Trophoblast cell (in vitro differentiated cells and primary cell): ENCODE data around the gene CFAP119.

Source experiments
- DNase-seq, 2 donors: peaks; one replicate each; pipeline ENCODE4 v3.0.0-alpha.2; 2016
- H2AFZ ChIP-seq: 2 replicates; pipeline ENCODE4 v1.6.1; 2013; ENCODE audit warnings: low read length, moderate library complexity, mild to moderate bottlenecking; ENCODE audit not compliant: insufficient read depth, poor library complexity
- H2AK5ac ChIP-seq: 2 replicates; pipeline ENCODE4 v1.6.1; 2013; ENCODE audit warnings: mild to moderate bottlenecking, low read length
- H2BK120ac ChIP-seq: 2 replicates; pipeline ENCODE4 v1.6.1; 2013; ENCODE audit warnings: low read length, mild to moderate bottlenecking, moderate library complexity; ENCODE audit not compliant: insufficient read depth, poor library complexity
- H2BK12ac ChIP-seq: 2 replicates; pipeline ENCODE4 v1.6.1; 2013; ENCODE audit warnings: mild to moderate bottlenecking, low read length, moderate library complexity
- H2BK5ac ChIP-seq: 2 replicates; pipeline ENCODE4 v1.6.1; 2013; ENCODE audit warnings: low read length, low read depth, moderate library complexity, mild to moderate bottlenecking; ENCODE audit not compliant: poor library complexity
- H3K14ac ChIP-seq: 2 replicates; pipeline ENCODE4 v1.6.1; 2013; ENCODE audit warnings: mild to moderate bottlenecking, low read length
- H3K18ac ChIP-seq: 2 replicates; pipeline ENCODE4 v1.6.1; 2013; ENCODE audit warnings: mild to moderate bottlenecking, low read length
- H3K23ac ChIP-seq: 2 replicates; pipeline ENCODE4 v1.6.1; 2013; ENCODE audit warnings: low read length
- H3K27ac ChIP-seq: 2 replicates; pipeline ENCODE4 v1.5.1; 2013; ENCODE audit warnings: low read depth, mild to moderate bottlenecking, inconsistent platforms, low read length, moderate library complexity
- H3K27me3 ChIP-seq: 2 replicates; pipeline ENCODE4 v1.6.1; 2013; ENCODE audit warnings: inconsistent platforms, mild to moderate bottlenecking, low read length, moderate library complexity; ENCODE audit not compliant: insufficient read depth
- H3K36me3 ChIP-seq, 2 experiments: 1 replicate in 1 of 2; 2 replicates in 1 of 2; pipeline ENCODE4 v1.6.1; 2013; ENCODE audit warnings: low read length in 2 of 2, mild to moderate bottlenecking in 2 of 2, moderate library complexity in 1 of 2; ENCODE audit not compliant: insufficient read depth in 2 of 2, control insufficient read depth in 1 of 2
- H3K4ac ChIP-seq: 2 replicates; pipeline ENCODE4 v1.6.1; 2013; ENCODE audit warnings: low read depth, mild to moderate bottlenecking, low read length, moderate library complexity
- H3K4me1 ChIP-seq, 2 experiments: 1 replicate in 1 of 2; 2 replicates in 1 of 2; pipeline ENCODE4 v1.6.1; 2013; ENCODE audit warnings: low read length in 2 of 2, mild to moderate bottlenecking in 2 of 2, moderate library complexity in 1 of 2; ENCODE audit not compliant: insufficient read depth in 2 of 2, control insufficient read depth in 1 of 2
- H3K4me2 ChIP-seq: 2 replicates; pipeline ENCODE4 v1.6.1; 2013; ENCODE audit warnings: inconsistent platforms, mild to moderate bottlenecking, low read length, moderate library complexity
- H3K4me3 ChIP-seq: 2 replicates; pipeline ENCODE4 v1.5.1; 2013; ENCODE audit warnings: mild to moderate bottlenecking, low read depth, low read length, inconsistent platforms
- H3K79me1 ChIP-seq: one replicate; pipeline ENCODE4 v1.6.1; 2013; ENCODE audit warnings: low read length
- H3K79me2 ChIP-seq: 2 replicates; pipeline ENCODE4 v1.6.1; 2013; ENCODE audit warnings: low read length, mild to moderate bottlenecking; ENCODE audit not compliant: control insufficient read depth, insufficient read depth, poor library complexity
- H3K9ac ChIP-seq: 2 replicates; pipeline ENCODE4 v1.6.1; 2013; ENCODE audit warnings: mild to moderate bottlenecking, low read length
- H3K9me3 ChIP-seq: 2 replicates; pipeline ENCODE4 v1.6.1; 2013; ENCODE audit warnings: low read depth, mild to moderate bottlenecking, control low read depth, inconsistent platforms, low read length; ENCODE audit not compliant: insufficient read depth
- H4K12ac ChIP-seq: 2 replicates; pipeline ENCODE4 v1.6.1; 2013; ENCODE audit warnings: low read depth, mild to moderate bottlenecking, low read length, moderate library complexity
- H4K8ac ChIP-seq: 2 replicates; pipeline ENCODE4 v1.6.1; 2013; ENCODE audit warnings: low read depth, mild to moderate bottlenecking, low read length, moderate library complexity
- H4K91ac ChIP-seq: one replicate; pipeline ENCODE4 v1.6.1; 2013; ENCODE audit warnings: low read depth, mild to moderate bottlenecking, low read length, moderate library complexity
- WGBS: extraction: QIAGEN DNeasy Blood & Tissue Kit; methylation state at CpG from one replicate; pipeline ENCODE4 v1.1.7; 2013; ENCODE audit warnings: missing lambda C conversion rate; ENCODE audit not compliant: insufficient read length, insufficient coverage; ENCODE audit errors: extremely low coverage; 5-methylcytosine and 5-hydroxymethylcytosine counted together

CFAP119 gene

DNA sequence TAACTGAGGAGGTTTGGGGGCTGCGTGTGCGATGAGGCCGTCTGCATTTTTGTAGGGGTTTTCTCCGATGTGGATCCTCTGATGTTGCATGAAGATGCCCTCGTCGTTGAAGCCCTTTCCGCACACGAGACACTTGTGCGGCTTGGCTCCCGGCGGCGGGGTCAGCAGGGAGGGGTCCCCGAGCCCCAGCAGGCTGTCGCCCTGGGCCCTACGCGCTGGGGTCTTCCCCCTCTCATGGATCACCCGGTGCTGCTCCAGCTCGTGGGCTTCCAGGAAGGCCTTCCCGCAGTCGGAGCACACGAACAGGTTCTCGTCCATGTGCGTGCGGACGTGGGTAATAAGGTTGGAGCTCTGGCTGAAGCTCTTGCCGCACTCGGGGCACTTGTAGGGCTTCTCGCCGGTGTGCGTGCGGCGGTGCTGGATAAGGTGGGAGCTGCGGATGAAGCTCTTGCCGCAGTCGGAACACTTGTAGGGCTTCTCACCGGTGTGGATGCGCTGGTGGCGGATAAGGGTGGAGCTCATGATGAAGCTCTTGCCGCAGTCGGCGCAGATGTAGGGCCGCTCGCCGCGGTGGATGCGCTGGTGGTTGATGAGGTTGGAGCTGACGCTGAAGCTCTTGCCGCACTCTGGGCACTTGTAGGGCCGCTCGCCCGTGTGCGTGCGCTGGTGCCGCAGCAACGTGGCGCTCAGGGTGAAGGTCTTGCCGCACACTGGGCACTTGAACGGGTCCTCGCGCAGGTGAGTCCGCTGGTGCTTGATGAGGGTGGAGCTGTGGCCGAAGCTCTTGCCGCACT, 20.8 kb upstream of the CFAP119 start:
- no peak overlapping the region for H3K4ac ChIP-seq
- H3K79me1 ChIP-seq, result peaks cover 12% of the 10 kb centered on the region
- peaks cover 42% of the 10 kb centered on the region in 2 experiments for H3K36me3 ChIP-seq
- no peak overlapping the region for H2AFZ ChIP-seq
- no peak overlapping the region for H4K8ac ChIP-seq
- H3K9me3 ChIP-seq, result no peaks in the 10 kb centered on the region
- no peak overlapping the region for H3K14ac ChIP-seq
- H3K18ac ChIP-seq, result no peak overlapping the region
- no CpG with 5 or more reads among the region's 63 CpGs for WGBS
- H2BK12ac ChIP-seq, result no peak overlapping the region
- no peak overlapping the region for H2BK5ac ChIP-seq
- peaks cover 4 to 7% of the 10 kb centered on the region in 2 experiments for H3K4me1 ChIP-seq
- H3K27me3 ChIP-seq, result no peaks in the 10 kb centered on the region
- H4K91ac ChIP-seq, result no peak overlapping the region
- H3K9ac ChIP-seq, result no peak overlapping the region
- no peak overlapping the region for H3K27ac ChIP-seq
- no peak overlapping the region for H3K4me3 ChIP-seq
- H4K12ac ChIP-seq, result no peak overlapping the region
- H3K79me2 ChIP-seq, result peaks cover 5% of the 10 kb centered on the region
- H2BK120ac ChIP-seq, result no peak overlapping the region
- DNase-seq, result no peak
- no peak overlapping the region for H3K4me2 ChIP-seq
- no peak overlapping the region for H2AK5ac ChIP-seq
- H3K23ac ChIP-seq, result no peak overlapping the region

DNA sequence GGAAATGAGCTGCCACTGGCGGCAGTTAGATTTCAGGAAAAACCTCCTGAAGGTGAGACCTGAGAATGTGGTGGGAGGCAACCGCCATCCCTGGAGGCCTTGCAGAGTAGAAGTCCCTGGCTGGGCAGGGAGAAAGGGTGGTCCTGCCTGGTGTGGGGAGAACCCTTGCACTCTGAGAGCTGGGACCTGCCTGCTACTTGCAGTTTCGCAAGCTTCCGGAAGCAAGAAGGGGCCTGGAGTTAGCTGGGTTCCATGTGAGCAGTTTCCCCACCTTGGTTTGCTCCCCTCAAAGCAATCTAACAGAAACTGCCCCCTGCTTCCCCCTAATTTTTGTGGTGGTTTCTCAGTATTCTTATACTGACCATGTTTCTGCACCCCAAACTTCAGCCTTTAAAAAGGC, 18.7 kb upstream of the CFAP119 start:
- Histone ChIP-seq H3K9me3 (no peaks in the 10 kb centered on the region), H2BK12ac (no peak overlapping the region), H3K4me3 (no peak overlapping the region), H4K12ac (no peak overlapping the region), H2BK120ac (no peak overlapping the region), H3K27ac (no peak overlapping the region), H3K4ac (no peak overlapping the region), H3K14ac (no peak overlapping the region), H3K4me2 (no peak overlapping the region), H3K18ac (no peak overlapping the region), H2AFZ (no peak overlapping the region), H3K4me1 (peaks cover 0 to 4% of the 10 kb centered on the region in 2 experiments), H2AK5ac (no peak overlapping the region), H4K91ac (no peak overlapping the region), H3K79me2 (peaks cover 5% of the 10 kb centered on the region), H3K27me3 (no peaks in the 10 kb centered on the region), H4K8ac (no peak overlapping the region), H3K23ac (no peak overlapping the region), H2BK5ac (no peak overlapping the region), H3K9ac (no peak overlapping the region), H3K79me1 (peaks cover 6% of the 10 kb centered on the region), H3K36me3 (peaks cover 42% of the 10 kb centered on the region in 2 experiments)
- DNase-seq, result no peak
- no CpG with 5 or more reads among the region's 4 CpGs for WGBS

DNA sequence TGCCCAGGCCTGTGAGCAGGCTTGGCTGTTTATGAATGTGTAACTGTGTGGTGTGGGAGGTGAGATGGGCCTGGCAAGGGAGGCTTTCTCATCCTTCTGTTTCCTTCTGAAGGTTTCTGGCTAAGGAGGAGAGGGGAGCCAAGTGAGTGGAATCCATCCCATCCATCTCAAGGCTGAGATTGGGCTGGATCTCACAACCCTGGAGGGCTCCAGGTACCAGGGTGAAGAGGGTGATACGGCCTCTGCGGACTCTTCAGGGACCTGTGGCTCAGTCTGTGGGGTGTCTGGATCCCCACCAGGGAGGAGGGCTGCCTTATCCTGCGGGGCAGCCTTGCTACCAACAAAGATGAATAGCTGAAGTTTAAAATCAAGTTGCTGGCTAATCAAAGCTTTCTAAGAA, 18.2 kb upstream of the CFAP119 start:
- H3K9ac ChIP-seq, result no peak overlapping the region
- no peak overlapping the region for H3K18ac ChIP-seq
- H3K27ac ChIP-seq, result no peak overlapping the region
- no peak overlapping the region for H4K12ac ChIP-seq
- H2AK5ac ChIP-seq, result no peak overlapping the region
- H3K4ac ChIP-seq, result no peak overlapping the region
- no peaks in the 10 kb centered on the region for H3K9me3 ChIP-seq
- no peak overlapping the region for H4K91ac ChIP-seq
- no peaks in the 10 kb centered on the region for H3K27me3 ChIP-seq
- no peak overlapping the region for H2BK120ac ChIP-seq
- no CpG with 5 or more reads among the region's 3 CpGs for WGBS
- H2BK12ac ChIP-seq, result no peak overlapping the region
- peaks cover 37 to 39% of the 10 kb centered on the region in 2 experiments for H3K36me3 ChIP-seq
- peaks cover 9% of the 10 kb centered on the region for H3K79me2 ChIP-seq
- no peak overlapping the region for H2AFZ ChIP-seq
- no peak overlapping the region for H3K14ac ChIP-seq
- peaks cover 10% of the 10 kb centered on the region for H3K79me1 ChIP-seq
- no peak overlapping the region for H3K23ac ChIP-seq
- no peak overlapping the region for H3K4me2 ChIP-seq
- no peak for DNase-seq
- peaks cover 1 to 7% of the 10 kb centered on the region in 2 experiments for H3K4me1 ChIP-seq
- no peak overlapping the region for H3K4me3 ChIP-seq
- H4K8ac ChIP-seq, result no peak overlapping the region
- no peak overlapping the region for H2BK5ac ChIP-seq

DNA sequence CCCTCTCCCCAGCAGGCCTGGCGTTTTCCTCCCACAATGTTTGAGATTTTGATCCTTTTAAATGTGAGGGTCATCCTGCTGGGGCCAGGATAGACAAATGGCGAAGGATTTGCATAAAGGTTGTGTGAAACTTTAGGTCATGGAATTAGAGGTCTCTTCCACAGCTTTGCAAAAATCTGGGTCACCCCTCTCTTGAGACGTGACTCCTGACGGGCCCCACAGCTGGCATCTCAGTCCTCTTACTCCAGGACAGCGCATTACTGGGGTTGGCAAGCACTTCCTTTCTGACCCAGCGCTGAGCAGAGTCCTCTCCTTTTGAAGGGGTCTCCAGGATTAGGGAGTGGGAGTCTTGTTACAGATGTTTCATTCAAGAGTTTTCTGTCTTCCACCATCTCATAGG, 17.7 kb upstream of the CFAP119 start:
- no peak overlapping the region for H4K12ac ChIP-seq
- H3K18ac ChIP-seq, result no peak overlapping the region
- H4K8ac ChIP-seq, result no peak overlapping the region
- H3K4me2 ChIP-seq, result no peak overlapping the region
- H3K27ac ChIP-seq, result no peak overlapping the region
- H4K91ac ChIP-seq, result no peak overlapping the region
- H3K14ac ChIP-seq, result no peak overlapping the region
- WGBS, result no CpG with 5 or more reads among the region's 6 CpGs
- no peak overlapping the region for H3K9ac ChIP-seq
- H2AK5ac ChIP-seq, result no peak overlapping the region
- H3K9me3 ChIP-seq, result no peaks in the 10 kb centered on the region
- no peak overlapping the region for H2AFZ ChIP-seq
- DNase-seq, result no peak
- H2BK120ac ChIP-seq, result no peak overlapping the region
- peaks cover 4 to 11% of the 10 kb centered on the region in 2 experiments for H3K4me1 ChIP-seq
- peaks cover 9% of the 10 kb centered on the region for H3K79me2 ChIP-seq
- H3K79me1 ChIP-seq, result peaks cover 11% of the 10 kb centered on the region
- no peaks in the 10 kb centered on the region for H3K27me3 ChIP-seq
- H2BK5ac ChIP-seq, result no peak overlapping the region
- H3K4me3 ChIP-seq, result no peak overlapping the region
- no peak overlapping the region for H2BK12ac ChIP-seq
- no peak overlapping the region for H3K4ac ChIP-seq
- no peak overlapping the region for H3K23ac ChIP-seq
- H3K36me3 ChIP-seq, result peaks cover 39 to 40% of the 10 kb centered on the region in 2 experiments
